ENCODE results near the gene KCNK6. TPM values are rescaled to one million over a fixed set of nuclear protein-coding genes. Genes with fewer than 3 reads are reported as not detected.

KCNK6 gene
- total RNA-seq, 8 experiments from 2014 or later, result 0.38 to 5.7 (median 0.65) TPM

- in situ Hi-C loops (cut with MboI; ENCODE audit: low pct_unique_long_range_greater_than_20kb in 2 of 9, low sequenced_read_pairs in 9 of 9, unreplicated experiment in 9 of 9), result no loop called here
- Histone ChIP-seq H3K4me1 (replicated peaks in 1 of 2) (peaks cover 7 to 23% of the 10 kb centered on the region in 2 donors), H3K4me3 (no peak overlapping the region), H3K27ac (peak overlapping the region in 1 of 2 donors; percentile 7)
- WGBS, 10 experiments, result 27% methylated on average over 3 of the region's 29 CpGs; no CpG with 5 or more reads in 9 of the 10 experiments
- peak; percentile 48 to 93 (median 91) for ATAC-seq (replicated peaks in 6 of 8)
Measured at GRCh38 chr19:38304866-38305429, 14.7 kb upstream of the KCNK6 start.

- Histone ChIP-seq H3K4me1 (replicated peaks in 1 of 2) (peaks cover 0 to 12% of the 10 kb centered on the region in 2 donors), H3K27ac (no peak overlapping the region), H3K4me3 (no peak overlapping the region)
- WGBS, 10 experiments, result 67 to 100% (median 100%) methylated on average over 1 to 2 of the region's 3 CpGs; no CpG with 5 or more reads in 4 of the 10 experiments
- ATAC-seq (replicated peaks in 6 of 8), result no peak
- in situ Hi-C loops (cut with MboI; ENCODE audit: low pct_unique_long_range_greater_than_20kb in 2 of 9, low sequenced_read_pairs in 9 of 9, unreplicated experiment in 9 of 9), result no loop called here
Measured at GRCh38 chr19:38306236-38306635, 13.4 kb upstream of the KCNK6 start.

DNA sequence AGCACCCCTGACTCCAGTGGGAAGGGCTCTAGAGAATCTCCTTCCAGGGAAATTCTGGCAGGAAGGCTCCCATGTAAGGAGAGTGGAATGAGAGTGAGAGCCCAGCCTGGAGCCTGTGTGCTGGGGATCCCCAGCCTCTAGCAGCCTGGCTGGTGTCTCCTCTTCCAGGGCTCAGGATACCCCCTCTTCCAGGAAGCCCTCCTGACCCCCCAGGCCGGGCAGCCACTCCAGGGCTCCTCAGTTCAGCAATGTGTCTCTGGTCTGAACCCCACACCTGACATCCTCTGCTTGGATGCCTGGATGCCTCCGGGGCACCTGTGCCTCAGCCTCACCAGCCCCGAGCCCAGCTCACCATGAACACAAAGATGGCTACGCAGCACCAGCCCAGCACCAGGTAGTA, 12.6 kb upstream of the KCNK6 start:
- in situ Hi-C loops (cut with MboI; ENCODE audit: low pct_unique_long_range_greater_than_20kb in 2 of 9, low sequenced_read_pairs in 9 of 9, unreplicated experiment in 9 of 9), result no loop called here
- WGBS, 10 experiments, result 60 to 100% (median 100%) methylated on average over 1 of the region's 4 CpGs; no CpG with 5 or more reads in 6 of the 10 experiments
- ATAC-seq (replicated peaks in 6 of 8), result no peak
- Histone ChIP-seq H3K4me1 (replicated peaks in 1 of 2) (peaks cover 0 to 12% of the 10 kb centered on the region in 2 donors), H3K4me3 (no peak overlapping the region), H3K27ac (peak overlapping the region in 1 of 2 donors; percentile 52)

DNA sequence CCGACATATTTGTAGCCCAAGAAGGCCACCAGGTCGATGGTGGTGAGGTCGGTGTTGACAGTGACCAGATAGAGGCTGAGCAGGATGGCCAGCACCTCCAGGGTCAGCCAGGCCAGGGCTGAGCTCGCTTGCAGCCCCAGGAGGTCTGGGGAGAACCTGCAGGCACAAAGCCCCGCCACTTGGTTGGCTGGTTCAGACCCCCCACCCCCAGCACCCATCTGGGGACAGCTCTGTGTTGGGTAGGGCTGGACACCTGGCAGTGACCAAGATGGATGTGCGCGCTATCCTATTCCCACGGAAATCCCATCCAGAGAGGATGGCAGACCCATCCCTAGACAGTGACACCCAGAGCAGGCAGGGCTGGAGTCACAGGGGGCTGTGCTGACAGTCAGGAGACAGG, 12.0 kb upstream of the KCNK6 start:
- peak overlapping the region in 1 of 2 donors; percentile 52 for H3K27ac ChIP-seq
- H3K4me3 ChIP-seq, result no peak overlapping the region
- in situ Hi-C loops (cut with MboI; ENCODE audit: low pct_unique_long_range_greater_than_20kb in 2 of 9, low sequenced_read_pairs in 9 of 9, unreplicated experiment in 9 of 9), result no loop called here
- 81 to 100% (median 90%) methylated on average over 2 to 4 of the region's 8 CpGs; no CpG with 5 or more reads in 7 of the 10 experiments for WGBS, 10 experiments
- H3K4me1 ChIP-seq (replicated peaks in 1 of 2), result peaks cover 0 to 12% of the 10 kb centered on the region in 2 donors
- no peak for ATAC-seq (replicated peaks in 6 of 8)

- in situ Hi-C loops (cut with MboI; ENCODE audit: low pct_unique_long_range_greater_than_20kb in 2 of 9, low sequenced_read_pairs in 9 of 9, unreplicated experiment in 9 of 9), result no loop called here
- no peak for ATAC-seq (replicated peaks in 6 of 8)
- 88 to 91% (median 90%) methylated on average over 2 to 9 of the region's 12 CpGs; no CpG with 5 or more reads in 7 of the 10 experiments for WGBS, 10 experiments
- Histone ChIP-seq H3K27ac (peak overlapping the region in 1 of 2 donors; percentile 52), H3K4me1 (replicated peaks in 1 of 2) (peaks cover 0 to 12% of the 10 kb centered on the region in 2 donors), H3K4me3 (no peak overlapping the region)
Measured at GRCh38 chr19:38308006-38308766, 11.5 kb upstream of the KCNK6 start.

DNA sequence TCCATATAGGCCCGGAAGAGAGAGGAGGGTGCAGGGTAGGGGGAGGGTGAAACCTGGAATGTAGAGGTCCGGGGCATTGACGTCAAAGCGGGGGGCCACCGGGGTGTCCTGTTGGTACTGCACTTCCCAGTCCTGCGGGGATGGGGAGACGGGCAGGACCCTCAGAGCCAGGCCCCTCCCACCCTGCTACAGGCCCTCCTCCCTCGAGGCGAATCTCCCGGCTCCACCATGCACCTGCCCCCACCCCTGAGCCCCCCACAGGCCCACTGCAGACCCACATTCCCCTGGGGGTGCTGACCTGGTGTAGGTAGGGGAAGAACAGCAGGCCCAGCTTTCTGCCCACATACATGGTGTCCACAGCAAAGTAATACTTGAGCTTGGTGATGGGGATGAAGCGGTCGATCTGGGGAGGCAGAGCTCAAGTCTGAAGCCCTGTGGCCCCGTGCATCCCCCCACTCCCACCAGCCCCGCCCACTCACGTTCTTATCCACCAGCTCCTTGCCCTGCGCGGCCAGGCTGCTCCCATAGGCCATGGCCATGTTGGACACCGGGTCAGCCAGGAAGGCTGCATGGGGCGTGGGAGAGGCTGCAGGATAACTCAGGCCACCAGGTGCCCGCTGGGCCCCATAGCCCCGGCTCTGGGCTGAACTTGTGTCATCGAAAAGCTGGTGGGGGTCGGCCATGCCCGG, 10.6 kb upstream of the KCNK6 start:
- no peak for ATAC-seq (replicated peaks in 6 of 8)
- peaks cover 7 to 12% of the 10 kb centered on the region in 2 donors for H3K4me1 ChIP-seq (replicated peaks in 1 of 2)
- 90 to 100% (median 100%) methylated on average over 2 to 3 of the region's 24 CpGs; no CpG with 5 or more reads in 6 of the 10 experiments for WGBS, 10 experiments
- no peak overlapping the region for H3K27ac ChIP-seq
- no peak overlapping the region for H3K4me3 ChIP-seq
- in situ Hi-C loops (cut with MboI; ENCODE audit: low pct_unique_long_range_greater_than_20kb in 2 of 9, low sequenced_read_pairs in 9 of 9, unreplicated experiment in 9 of 9), result no loop called here

DNA sequence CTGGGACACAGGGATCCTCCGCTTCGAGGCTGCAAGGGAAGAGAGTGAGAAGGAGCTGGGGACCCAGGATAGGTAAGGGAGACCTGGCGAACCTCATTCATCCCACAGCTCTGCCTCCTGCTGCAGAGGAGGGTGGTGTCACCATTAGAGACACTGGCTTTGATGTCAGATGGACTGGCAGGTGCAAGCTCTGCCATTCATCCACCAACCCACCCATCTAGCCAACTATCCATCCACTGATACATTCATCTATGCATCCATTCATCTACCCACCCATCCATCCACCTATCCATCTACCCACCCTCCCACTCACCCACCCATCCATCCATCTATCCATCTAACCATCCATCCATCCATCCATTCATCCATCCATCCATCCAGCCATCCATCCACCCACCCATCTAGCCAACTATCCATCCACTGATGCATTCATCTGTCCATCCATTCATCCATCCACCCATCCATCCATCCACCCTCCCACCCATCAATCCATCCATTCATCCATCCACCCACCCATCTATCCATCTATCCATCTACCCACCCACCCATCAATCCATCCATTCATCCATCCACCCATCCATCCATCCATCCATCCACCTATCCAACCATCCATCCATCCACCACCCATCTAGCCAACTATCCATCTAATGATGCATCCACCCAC, 9.9 kb upstream of the KCNK6 start:
- in situ Hi-C loops (cut with MboI; ENCODE audit: low pct_unique_long_range_greater_than_20kb in 2 of 9, low sequenced_read_pairs in 9 of 9, unreplicated experiment in 9 of 9), result no loop called here
- H3K27ac ChIP-seq, result no peak overlapping the region
- WGBS, 10 experiments, result no CpG with 5 or more reads among the region's 3 CpGs
- H3K4me3 ChIP-seq, result no peak overlapping the region
- H3K4me1 ChIP-seq (replicated peaks in 1 of 2), result peaks cover 9 to 10% of the 10 kb centered on the region in 2 donors
- ATAC-seq (replicated peaks in 6 of 8), result no peak

GRCh38 chr19:38310279-38310670, 9.4 kb upstream of the KCNK6 start:
- no peak for ATAC-seq (replicated peaks in 6 of 8)
- H3K4me1 ChIP-seq (replicated peaks in 1 of 2), result peaks cover 8 to 12% of the 10 kb centered on the region in 2 donors
- WGBS, 10 experiments, result 57 to 80% (median 71%) methylated on average over 1 of the region's 2 CpGs; no CpG with 5 or more reads in 7 of the 10 experiments
- in situ Hi-C loops (cut with MboI; ENCODE audit: low pct_unique_long_range_greater_than_20kb in 2 of 9, low sequenced_read_pairs in 9 of 9, unreplicated experiment in 9 of 9), result no loop called here
- no peak overlapping the region for H3K4me3 ChIP-seq
- H3K27ac ChIP-seq, result no peak overlapping the region

- no peak overlapping the region for H3K27ac ChIP-seq
- peaks cover 3 to 12% of the 10 kb centered on the region in 2 donors for H3K4me1 ChIP-seq (replicated peaks in 1 of 2)
- no peak overlapping the region for H3K4me3 ChIP-seq
- in situ Hi-C loops (cut with MboI; ENCODE audit: low pct_unique_long_range_greater_than_20kb in 2 of 9, low sequenced_read_pairs in 9 of 9, unreplicated experiment in 9 of 9), result no loop called here
- no peak for ATAC-seq (replicated peaks in 6 of 8)
- WGBS, 10 experiments, result 80 to 100% (median 93%) methylated on average over 1 to 5 of the region's 6 CpGs; no CpG with 5 or more reads in 5 of the 10 experiments
Measured at GRCh38 chr19:38310986-38311385, 8.7 kb upstream of the KCNK6 start.

- peak within 1 kb of the TSS; percentile 76 for H3K27ac ChIP-seq
- ATAC-seq (replicated peaks in 6 of 8), result peak; percentile 73 to 95 (median 92)
- 0 to 35% (median 3%) methylated on average over 2 to 13 of the region's 64 CpGs; no CpG with 5 or more reads in 3 of the 10 experiments for WGBS, 10 experiments
Measured at GRCh38 chr19:38315657-38316476, 3.8 kb upstream of the KCNK6 start, which contains the start of gene YIF1B. TSS of gene YIF1B (minus strand) at chr19:38315947. CDS start at chr19:38315917, 30 bp downstream.

GRCh38 chr19:38316477-38317067, 3.1 kb upstream of the KCNK6 start:
- in situ Hi-C loops (cut with MboI; ENCODE audit: low pct_unique_long_range_greater_than_20kb in 2 of 9, low sequenced_read_pairs in 9 of 9, unreplicated experiment in 9 of 9), result no loop called here
- peaks cover 10 to 12% of the 10 kb centered on the region in 2 donors for H3K4me1 ChIP-seq (replicated peaks in 1 of 2)
- H3K4me3 ChIP-seq, result peak overlapping the region; percentile 44 to 66 (median 51)
- no peak for ATAC-seq (replicated peaks in 6 of 8)
- H3K27ac ChIP-seq, result peak overlapping the region; percentile 76
- 0 to 100% (median 26%) methylated on average over 1 to 7 of the region's 8 CpGs for WGBS, 10 experiments

More at GRCh38 chr19:38315657-38316476, 3.8 kb upstream of the KCNK6 start, which contains the start of gene YIF1B:
- in situ Hi-C loops (cut with MboI; ENCODE audit: low pct_unique_long_range_greater_than_20kb in 2 of 9, low sequenced_read_pairs in 9 of 9, unreplicated experiment in 9 of 9), result no loop called here
- peaks cover 10 to 12% of the 10 kb centered on the region in 2 donors for H3K4me1 ChIP-seq (replicated peaks in 1 of 2)
- peak within 1 kb of the TSS; percentile 44 to 66 (median 51) for H3K4me3 ChIP-seq
